Pons (tissue), 1 donor: ENCODE results near the gene RAPGEF3.
A peak's percentile ranks its signal among the peaks of the same experiment; 100 is the strongest.

ENCODE experiments used
- DNase-seq: peaks from one replicate; pipeline ENCODE4 v3.0.0-alpha.2; 2016; ENCODE audit warnings: low spot score

RAPGEF3 gene

DNA sequence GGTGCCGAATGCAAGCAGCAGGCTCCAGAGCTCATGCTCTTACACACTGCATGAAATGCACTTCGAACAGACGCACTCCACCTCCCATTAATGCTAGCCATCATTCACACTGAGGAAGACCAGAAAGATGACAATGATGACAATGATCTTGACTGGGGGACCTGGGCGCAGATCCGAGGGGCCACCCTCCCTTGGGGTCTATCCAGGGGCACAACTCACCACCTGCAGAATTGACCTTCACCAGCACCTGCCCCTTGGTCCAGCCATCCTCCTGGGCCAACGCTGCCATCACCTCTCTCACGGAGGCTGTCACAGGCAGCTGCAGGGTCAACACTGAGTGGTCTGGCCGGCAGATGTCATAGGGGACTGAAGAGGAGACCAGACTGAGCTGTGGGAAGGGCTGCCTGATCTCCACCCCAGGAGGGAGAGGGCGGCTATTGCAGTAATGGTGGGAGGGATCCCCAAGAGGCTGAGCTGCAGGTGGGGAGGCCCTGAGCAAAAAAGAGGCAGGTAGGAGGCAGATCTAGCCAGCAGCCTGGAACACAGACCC lies 15.3 kb downstream of the RAPGEF3 start:
- DNase-seq = no peak

- no peak for DNase-seq
Observed at GRCh38 chr12:47742253-47742825, 16.3 kb downstream of the RAPGEF3 start.

DNA sequence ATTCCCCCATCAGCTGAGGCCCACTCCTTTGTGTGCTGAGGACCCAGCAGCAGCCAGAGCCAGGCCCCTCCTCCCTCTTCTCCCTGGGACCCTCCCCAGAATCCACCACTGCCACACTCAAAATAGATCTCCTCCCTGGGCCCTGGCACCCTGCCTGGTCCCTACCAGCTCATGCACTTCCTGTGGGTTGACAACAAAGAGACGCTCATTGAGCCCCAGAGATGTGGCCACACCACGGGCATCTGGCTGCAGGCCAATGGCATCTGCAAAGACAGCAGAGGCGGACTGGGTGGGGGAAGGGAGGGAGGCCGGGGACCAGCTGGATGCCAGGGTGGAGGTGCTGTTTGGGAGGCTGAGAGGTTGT lies 17.4 kb downstream of the RAPGEF3 start:
- DNase-seq = peak; percentile 97

GRCh38 chr12:47740606-47741339 lies 17.9 kb downstream of the RAPGEF3 start:
- no peak for DNase-seq

DNA sequence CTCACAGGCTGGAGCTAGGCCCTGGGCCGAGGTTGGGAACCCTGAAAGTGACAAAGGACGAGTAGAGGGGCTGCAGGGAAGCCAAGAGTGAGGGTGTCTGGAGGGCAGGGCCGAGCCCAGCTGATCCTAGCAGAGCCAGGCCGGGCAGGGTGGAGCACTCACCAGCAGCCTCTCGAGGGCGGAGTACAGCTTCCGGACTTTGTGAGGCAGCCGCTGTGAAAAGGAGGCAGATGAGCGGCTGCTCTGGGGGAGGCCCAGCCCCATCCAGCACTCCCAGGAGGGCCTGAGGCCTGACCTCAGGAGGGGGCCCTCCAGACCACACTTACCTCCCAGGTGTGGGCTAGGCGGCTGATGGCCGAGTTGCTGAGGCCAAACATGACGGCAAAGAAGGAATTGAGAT lies 18.7 kb downstream of the RAPGEF3 start:
- DNase-seq = no peak

- DNase-seq = no peak
Observed at GRCh38 chr12:47739297-47739696, 19.4 kb downstream of the RAPGEF3 start.

- no peak for DNase-seq
Observed at GRCh38 chr12:47737936-47738594, 20.6 kb downstream of the RAPGEF3 start.

DNA sequence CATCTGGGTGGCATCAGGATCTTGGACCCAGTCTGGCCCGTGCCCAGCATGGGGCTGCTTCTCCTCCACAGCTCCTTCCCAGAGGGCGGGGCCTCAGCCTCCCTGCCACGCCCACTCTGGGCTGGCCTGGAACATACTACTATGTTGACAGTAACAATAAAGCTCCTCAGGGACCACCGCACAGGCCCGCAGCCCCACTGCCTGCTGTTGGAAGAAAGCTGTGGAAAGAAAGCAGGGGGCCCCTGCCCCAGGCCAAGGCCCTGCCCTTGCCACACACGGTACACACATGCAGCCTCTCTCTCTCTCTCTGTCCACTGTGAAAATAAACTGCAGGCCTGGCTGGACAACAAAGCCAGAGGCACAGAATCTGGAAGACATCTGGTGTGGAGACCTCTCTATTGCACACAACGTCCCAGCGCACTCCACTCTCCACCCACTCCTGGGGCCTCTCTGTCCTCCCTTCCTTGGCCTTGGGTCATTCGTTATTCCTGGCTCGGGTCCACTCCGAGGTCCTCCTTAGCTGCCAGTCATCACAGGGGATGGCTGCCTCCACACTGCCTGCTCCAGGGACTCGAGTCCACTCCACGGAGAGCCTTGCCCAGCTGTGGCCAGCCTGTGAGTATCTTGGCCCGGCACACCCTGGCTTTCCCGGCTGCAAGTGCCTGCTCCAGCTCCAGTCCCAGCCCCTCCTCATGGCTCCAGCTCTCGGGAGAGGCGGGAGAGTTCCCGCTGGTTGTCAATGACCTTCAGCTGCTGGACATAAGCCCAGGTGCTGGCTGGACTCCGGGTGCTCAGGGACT lies 21.6 kb downstream of the RAPGEF3 start:
- DNase-seq = peak; percentile 87

GRCh38 chr12:47736216-47736615 lies 22.5 kb downstream of the RAPGEF3 start:
- no peak for DNase-seq

- no peak for DNase-seq
Observed at GRCh38 chr12:47735649-47736048, 23.0 kb downstream of the RAPGEF3 start.

- peak; percentile 72 for DNase-seq
Observed at GRCh38 chr12:47734725-47735480, 23.8 kb downstream of the RAPGEF3 start.

DNA sequence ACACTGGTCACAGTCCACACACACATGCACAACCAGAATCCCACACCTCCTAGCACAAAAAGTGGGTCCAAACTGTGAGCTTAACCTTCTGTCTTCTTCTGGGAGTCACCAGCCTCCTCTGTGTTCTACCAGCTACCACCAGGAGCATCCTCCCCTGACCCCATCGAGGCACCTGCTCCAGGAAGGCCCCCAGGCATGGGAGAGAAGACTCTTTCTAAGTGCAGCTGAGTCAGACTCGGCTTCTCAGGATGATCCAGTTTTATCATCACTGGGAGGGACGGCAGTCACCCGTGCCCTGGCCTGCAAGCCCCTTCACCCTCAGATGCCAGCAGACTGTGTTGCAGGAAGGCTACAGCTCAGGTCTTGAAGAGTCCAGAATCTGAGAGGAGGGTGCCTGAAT lies 25.5 kb downstream of the RAPGEF3 start:
- DNase-seq = no peak

- no peak for DNase-seq
Observed at GRCh38 chr12:47732504-47732903, 26.2 kb downstream of the RAPGEF3 start.

- no peak for DNase-seq
Observed at GRCh38 chr12:47731723-47732122, 27.0 kb downstream of the RAPGEF3 start.

DNA sequence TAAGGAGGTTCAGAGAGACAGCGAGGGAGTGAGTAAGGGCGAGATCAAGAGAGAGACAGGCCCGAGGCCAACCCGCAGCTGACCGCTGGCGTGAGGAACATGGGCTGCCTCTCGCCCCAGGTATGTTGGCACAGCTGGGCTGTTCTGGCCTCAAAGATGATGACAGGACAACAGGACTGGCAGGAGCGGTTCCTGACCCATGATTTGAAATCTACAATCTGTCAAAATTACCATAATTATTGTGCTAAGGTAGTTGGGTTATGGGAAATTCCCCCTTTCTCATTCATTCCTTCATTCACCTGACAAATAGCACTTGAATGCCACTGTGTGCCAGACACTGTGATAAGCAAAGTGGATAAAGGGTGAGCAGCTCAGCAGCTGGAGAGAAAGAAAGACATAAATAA lies 28.3 kb downstream of the RAPGEF3 start:
- no peak for DNase-seq

GRCh38 chr12:47729233-47729632 lies 29.4 kb downstream of the RAPGEF3 start:
- DNase-seq = no peak

DNA sequence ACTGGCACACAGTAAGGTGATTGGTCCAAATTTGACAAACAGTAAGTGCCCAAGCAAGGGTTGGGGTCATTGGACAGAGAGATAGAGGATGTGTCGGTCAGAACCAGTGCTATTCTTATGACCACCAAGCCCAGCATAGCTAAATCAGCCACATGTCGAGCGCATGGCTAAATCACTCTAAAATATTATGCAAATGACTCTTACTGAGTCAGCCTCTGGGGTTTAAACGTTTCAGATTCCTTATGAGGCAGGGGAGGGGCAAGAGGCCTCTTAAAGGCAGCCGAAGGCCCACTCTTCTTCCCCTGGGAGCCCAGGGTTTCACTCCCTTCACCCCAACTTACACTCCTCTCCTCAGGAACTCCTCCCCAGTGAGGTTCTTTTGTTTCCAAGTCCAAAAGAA lies 32.8 kb downstream of the RAPGEF3 start:
- no peak for DNase-seq

DNA sequence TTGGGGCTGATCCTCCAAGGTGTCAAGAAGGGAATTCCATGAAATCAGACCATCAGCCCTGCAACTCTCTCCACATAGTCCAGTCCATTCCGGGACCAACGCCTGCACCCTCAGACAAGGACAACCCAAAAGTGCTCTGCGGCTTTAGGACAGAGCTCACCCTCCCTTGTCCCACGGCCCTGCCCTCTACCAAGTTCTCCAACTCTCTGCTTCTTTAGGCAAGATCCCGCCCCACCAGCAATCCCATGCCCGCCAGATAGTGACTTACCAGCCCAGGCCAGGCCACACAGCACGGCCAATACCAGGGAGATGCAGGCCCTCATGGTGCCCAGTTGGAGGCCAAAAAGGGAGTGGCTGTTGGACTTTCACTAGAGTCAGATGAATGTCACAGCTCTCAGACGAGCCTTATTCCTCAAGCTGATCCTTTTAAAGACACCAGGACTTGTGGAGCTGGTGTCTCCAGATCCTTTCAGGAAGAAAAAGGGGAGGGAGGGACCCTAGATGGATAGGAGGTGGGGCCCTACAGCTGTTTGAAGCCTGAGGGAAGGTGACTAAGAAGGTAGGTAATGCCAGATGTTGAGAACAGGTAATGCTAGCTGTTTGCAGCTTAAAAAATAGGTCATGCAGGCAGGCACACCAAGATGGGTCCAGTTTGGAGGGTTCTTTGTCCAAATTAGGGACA lies 33.4 kb downstream of the RAPGEF3 start, which contains the start of gene ENDOU:
Gene ENDOU, minus strand, starts transcription at position 400 of the 682 bp plus-strand sequence. Its CDS starts 77 bp downstream, at position 323.
- no peak for DNase-seq

GRCh38 chr12:47722941-47723631 lies 35.6 kb downstream of the RAPGEF3 start:
- DNase-seq = peak; percentile 74

DNA sequence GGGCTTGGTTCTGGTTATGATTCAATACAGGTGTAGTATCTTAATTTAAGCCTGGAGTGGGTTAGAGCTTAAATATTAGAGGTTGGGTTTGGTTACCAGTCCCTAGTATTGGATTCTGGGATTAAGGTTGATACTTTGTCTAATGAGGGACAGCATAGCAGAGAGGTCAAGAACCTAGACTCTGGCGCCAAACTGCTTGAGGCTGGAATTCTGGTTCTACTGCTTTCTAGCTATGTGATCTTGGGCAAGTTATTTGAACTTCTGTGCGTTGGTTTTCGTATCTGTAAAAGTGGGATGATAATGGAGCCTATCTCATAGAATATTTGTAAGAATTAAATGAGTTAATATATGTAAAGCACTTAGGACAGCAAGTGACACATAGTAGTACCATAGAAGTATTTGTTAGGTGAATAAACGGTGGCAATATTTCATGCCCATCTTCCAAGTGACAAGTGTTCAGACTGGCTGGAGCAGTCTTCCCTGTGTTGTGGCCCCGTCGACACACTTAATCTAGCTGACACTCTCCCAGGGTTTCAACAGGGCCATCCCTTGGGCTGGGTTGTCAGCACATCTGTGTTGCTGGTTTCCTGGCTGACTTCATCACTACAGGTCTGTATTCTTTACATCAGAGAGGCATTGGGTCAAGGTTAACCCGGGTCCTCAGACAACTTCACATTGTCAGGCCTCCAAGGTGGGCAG lies 36.4 kb downstream of the RAPGEF3 start:
- DNase-seq = no peak
